ENCODE measurements around the gene TCERG1L.

Gene TCERG1L

GRCh38 chr10:131124945-131125344, 186.6 kb downstream of the TCERG1L start:
- no peak for DNase-seq (ENCODE audit: low spot score)

DNA sequence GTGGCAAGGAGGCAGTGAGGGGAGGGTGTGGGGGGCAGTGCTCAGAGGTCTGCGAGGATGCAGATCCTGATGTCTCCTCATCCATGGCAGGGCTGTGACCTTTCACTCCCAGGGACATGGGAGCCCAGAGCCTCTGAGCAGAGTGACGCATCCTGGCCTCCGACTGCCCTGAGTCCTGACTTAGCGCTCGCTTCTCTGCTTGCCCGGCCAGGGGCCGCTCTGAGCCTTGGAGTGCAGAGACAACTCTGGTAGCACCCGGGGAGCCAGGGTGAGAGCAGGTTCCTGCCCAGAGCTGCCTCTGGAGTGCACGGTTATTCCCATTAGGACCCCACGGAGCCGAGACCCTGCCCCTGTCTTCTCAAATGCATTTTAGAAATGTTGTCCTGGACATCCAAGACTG, 188.0 kb downstream of the TCERG1L start:
- DNase-seq (ENCODE audit: low spot score) = no peak

DNA sequence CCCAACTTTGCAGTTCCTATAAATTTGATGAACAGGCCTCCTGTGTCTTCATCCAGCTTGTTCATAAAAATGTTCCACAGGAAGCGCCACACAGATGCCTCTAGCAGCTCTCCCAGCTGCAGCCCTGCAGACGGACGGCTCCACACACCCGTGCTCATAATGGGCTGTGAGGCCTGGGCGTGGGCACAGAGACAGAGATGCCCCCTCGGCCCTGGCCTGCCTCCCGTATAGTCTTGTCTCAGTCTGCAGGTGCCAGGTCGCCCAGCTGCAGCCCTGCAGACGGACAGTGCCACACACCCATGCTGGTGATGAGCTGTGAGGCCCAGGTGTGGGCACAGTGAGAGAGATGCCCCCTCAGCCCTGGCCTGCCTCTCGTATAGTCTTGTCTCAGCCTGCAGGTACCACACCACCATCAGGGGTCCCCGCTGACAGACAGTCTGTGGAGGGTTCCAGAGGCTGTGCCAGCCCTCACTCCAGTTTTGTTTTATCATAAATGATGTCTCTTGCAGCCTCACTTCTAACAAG, 189.9 kb downstream of the TCERG1L start:
- DNase-seq (ENCODE audit: low spot score) = no peak

DNA sequence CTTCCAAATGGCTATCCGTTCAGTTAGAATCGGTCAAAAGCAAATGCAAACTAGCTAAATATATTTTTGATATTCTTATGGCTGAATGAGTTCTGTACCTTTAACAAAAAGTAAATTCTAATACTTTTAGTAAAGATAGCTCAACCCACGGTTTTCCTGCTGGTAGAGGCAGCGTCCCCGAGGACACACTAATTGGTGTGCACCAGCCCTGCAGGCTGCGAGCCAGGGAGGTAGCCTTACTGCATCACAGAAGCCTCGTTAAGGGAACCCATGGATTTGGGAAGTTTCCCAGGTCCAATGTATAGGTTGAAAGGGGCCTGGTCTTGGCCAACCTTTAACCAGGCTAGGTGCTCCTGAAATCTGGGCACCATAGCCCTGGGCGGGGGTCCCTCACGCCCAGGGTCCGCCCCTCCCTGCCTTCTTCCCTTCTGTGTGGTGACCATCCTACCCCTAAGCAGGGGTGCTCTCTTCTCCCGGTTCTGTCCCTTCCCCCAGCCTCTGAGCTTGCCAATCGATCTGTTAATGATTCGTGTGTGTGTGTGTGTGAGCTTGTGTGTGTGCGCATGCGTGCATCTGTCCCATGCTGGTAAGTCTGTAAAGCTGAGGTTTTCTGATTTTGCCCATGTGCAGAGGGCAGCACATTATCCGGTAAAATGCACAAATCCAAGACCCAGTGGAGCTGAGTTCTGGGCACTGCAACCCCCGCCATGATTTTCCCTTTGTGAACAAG, 191.7 kb downstream of the TCERG1L start:
- DNase-seq (ENCODE audit: low spot score) = no peak

DNA sequence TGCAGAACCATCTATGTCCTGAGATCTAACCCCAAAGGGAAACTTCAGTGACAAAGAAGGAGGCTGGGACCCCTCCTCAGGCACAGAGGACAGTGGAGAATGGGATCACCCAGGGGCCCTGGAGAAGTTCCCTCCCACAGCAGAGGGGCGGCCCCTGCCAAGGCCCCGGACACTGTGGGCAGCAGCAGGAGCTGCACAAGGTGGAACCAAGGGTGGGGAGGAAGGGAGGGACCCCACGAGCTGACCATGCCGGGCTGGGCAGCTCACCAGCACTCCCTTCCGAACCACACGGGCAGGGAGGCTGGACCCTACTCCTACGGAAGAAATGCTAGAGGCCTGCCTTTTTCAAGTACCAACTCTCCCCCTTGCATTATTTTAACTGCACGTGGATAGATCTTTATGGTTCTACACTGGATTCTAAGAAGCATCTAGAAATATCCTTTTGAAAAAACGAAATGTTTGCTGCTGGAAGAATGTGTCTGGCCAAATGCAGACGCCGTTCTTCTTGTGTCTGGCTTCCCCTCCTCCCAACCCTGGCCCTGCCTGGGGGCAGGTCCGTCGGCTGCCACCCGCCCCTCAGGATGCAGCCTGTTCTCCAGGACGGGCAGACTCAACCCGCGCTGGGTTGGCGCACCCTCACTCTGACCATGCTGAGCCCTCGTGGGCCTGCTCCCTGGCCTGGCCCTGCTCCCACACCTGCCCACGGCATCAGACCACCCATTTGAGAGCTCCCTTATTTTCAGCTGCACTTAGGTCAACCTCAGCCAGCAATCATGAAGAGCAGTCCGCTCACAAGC, 193.9 kb downstream of the TCERG1L start:
- DNase-seq (ENCODE audit: low spot score) = no peak

- no peak for DNase-seq (ENCODE audit: low spot score)
Observed at GRCh38 chr10:131116991-131117375, 194.5 kb downstream of the TCERG1L start.

GRCh38 chr10:131116216-131116990, 195.1 kb downstream of the TCERG1L start:
- DNase-seq (ENCODE audit: low spot score) = no peak

- DNase-seq (ENCODE audit: low spot score) = no peak
Observed at GRCh38 chr10:131115801-131116200, 195.7 kb downstream of the TCERG1L start.

GRCh38 chr10:131115321-131115720, 196.2 kb downstream of the TCERG1L start:
- DNase-seq (ENCODE audit: low spot score) = no peak

- no peak for DNase-seq (ENCODE audit: low spot score)
Observed at GRCh38 chr10:131114846-131115245, 196.7 kb downstream of the TCERG1L start.

- DNase-seq (ENCODE audit: low spot score) = no peak
Observed at GRCh38 chr10:131113709-131114291, 197.7 kb downstream of the TCERG1L start.

DNA sequence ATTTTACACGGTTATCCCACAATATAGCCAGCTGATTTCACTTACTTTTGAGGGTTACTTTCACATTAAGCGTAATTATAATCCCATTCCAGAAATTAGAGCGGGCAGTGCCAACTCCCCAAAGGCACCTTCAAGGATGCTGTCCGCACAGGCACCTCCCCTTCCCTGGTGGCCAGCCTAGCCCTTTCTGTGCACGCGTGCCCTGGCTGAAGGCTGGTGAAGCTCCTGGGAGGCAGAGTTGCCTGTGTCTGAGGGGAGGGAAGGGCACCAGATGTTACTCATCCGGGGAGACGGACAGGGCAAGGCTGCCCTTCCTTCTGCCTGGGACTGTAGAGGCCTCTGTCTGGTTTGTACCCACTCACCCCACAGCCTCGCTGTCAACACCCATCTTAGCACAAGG, 198.4 kb downstream of the TCERG1L start:
- DNase-seq (ENCODE audit: low spot score) = no peak

DNA sequence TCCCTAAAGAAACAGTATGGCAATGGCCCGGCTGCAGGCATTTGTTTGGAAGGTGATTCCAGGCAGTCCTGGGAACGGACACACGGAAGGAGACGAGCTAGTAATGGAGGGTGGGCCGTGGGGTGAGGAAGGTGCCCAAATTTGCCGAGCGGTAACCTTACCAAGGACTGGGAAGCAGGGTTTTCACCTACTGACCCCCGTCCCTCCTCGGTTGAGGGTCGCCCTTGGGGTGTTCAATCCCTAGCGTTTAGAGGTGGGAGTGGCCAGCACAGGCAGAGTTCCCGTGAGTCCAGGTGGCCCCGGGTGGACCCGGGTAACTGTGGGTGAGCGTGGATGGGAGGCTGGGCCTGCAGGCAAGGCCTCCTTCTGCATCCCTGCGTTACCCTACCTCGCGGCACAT, 198.8 kb downstream of the TCERG1L start:
- no peak for DNase-seq (ENCODE audit: low spot score)

DNA sequence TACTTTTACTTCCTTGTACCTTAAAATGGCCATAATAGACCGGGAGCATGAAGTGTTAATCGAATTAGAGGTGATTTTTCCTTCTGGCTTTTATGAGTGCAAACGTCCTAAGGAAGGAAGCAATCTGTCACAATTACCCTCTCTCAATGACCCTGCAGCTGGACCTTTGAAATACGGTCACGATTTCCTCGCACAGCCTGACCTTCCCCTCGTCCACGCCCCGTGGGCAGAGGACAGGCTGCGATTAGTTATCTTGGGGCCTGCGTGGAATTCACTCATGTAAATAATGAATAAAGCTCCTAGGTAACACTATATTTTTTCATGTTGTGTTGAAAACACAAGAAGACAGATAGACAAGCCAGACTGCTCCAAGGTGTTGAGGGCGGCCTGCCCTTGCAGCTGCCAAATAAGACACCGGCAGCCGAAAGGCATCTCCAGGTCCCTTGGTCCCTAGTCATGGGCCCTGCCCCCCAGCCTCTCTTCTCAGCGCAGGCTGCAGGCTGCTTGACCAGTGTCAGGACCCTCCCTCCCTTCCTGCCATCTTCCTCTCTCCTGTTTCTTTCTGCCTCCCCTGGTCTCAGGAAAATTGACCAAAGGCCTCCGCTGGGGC, 199.9 kb downstream of the TCERG1L start:
- no peak for DNase-seq (ENCODE audit: low spot score)

GRCh38 chr10:131111007-131111406, 200.5 kb downstream of the TCERG1L start:
- no peak for DNase-seq (ENCODE audit: low spot score)

DNA sequence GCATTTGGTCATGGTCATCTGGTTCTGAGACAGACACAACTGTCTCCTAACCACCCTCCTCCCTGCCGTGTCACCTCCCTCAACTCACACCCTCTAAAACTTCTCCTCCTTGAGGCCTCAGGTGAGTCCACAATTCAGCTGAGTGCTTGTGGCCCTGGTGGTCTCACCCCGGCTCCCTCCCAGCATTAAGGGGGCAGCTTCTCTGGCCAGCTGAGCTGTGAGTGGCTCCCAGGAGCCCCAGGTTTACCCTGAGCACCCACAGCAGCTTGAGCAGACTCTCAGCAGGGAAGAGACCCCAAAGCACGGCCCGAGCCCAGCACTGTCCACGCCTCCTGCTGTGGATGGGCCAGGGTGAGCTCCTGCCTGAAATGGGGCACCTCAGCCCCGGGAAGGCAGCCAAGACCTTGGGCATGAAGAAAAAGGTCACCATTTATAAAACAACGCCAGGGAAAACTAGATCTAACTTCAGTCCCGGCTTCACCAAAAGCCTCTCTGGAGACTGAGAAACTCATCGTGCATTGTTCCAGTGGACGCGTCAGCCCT, 201.2 kb downstream of the TCERG1L start:
- no peak for DNase-seq (ENCODE audit: low spot score)

DNA sequence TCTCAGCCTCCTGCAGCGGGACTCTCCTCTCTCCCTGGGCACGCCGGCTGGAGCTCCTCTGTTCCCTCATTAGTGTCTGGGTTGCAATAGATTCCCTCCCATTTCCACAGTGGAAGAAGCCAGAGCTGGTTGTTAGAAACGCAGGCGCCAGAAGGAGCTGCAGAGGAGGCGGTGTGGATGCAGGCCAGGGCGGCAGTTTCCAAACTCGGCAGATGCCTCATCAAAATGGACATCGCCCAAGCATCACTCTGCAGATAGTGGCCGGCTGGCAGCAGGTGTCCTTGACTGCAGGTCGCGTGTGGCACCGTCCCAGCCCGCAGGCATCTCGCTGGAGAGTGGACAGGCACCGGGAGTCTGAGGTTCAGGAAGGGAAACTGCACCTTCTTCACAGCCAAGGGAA, 201.8 kb downstream of the TCERG1L start:
- DNase-seq (ENCODE audit: low spot score) = no peak

- no peak for DNase-seq (ENCODE audit: low spot score)
Observed at GRCh38 chr10:131109291-131109690, 202.2 kb downstream of the TCERG1L start.

- no peak for DNase-seq (ENCODE audit: low spot score)
Observed at GRCh38 chr10:131107970-131108369, 203.6 kb downstream of the TCERG1L start.

DNA sequence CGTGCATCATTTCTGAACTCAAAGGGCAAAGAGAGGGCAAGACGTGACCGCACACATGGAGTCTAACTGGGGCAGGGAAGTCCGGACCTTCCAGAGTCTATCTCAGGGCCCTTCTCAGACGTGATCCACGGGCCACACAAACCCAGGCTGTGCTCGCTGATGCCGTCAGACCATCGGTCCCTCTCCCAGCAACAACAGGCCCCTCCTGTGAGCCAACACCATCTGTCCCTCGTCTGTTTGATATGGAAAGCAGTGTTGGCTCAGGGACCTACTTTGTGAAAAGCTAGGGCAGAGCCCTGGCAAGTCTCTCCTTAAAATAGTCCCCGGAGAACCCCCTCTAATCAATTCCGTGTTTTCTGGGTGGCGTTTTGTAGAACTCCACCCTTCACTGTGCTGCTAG, 208.8 kb downstream of the TCERG1L start:
- DNase-seq (ENCODE audit: low spot score) = no peak

GRCh38 chr10:131102147-131102546, 209.4 kb downstream of the TCERG1L start:
- DNase-seq (ENCODE audit: low spot score) = no peak
